ENCODE results near the gene MELK.

The MELK gene

DNA sequence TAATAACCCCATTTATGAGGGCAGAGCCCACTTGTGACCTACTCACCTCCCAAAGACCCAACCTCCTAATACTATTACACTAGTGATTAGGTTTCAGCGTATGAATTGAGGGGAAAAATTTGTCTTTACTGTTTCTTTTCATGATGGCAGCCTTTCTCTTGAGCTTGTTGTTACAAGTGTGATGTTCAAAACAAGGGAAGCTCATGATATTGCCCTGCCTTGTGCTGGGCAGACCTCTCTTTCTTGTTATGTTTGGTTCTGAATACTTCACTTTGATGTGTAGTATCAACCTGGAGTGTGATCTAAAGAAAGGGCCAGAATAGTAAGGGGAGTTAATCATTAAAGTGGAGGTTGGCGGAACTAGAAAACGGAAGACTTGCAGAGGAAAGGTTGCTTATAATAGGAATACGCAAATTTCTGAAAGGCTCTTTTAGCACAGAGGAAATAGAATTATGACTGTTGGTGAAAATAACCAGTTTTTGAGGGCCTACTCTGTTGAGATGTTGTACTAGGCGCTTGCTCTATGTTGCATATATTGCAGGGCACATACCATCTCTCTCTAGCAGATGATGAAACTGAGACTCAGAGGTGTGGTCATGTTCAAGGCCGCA lies 68.2 kb downstream of the MELK start:
- no peak overlapping the region for H3K27ac ChIP-seq (replicated peaks; ENCODE audit: low read length)
- H3K4me1 ChIP-seq (ENCODE audit: control insufficient read depth in 2 of 2, insufficient read depth in 1 of 2, low read depth in 1 of 2, low read length in 2 of 2) = no peaks in the 10 kb centered on the region
- H3K9ac ChIP-seq (ENCODE audit: low read depth, low read length, poor library complexity) = no peak overlapping the region
- H3K4me3 ChIP-seq (ENCODE audit: low read length in 2 of 2) = no peak overlapping the region
- WGBS, 2 donors (ENCODE audit: extremely low coverage in 2 of 2, insufficient read length in 2 of 2, insufficient replicate concordance in 1 of 2) = no CpG with 5 or more reads among the region's 6 CpGs
- no peak overlapping the region for H2AK5ac ChIP-seq (ENCODE audit: low read depth, low read length)
- H3K9me3 ChIP-seq (replicated peaks in 1 of 2; ENCODE audit: control insufficient read depth in 2 of 2, insufficient read depth in 1 of 2, low read depth in 1 of 2, low read length in 2 of 2) = peaks cover 0 to 1% of the 10 kb centered on the region in 2 donors
- H2BK120ac ChIP-seq (ENCODE audit: low read depth, low read length) = no peak overlapping the region
- H2BK5ac ChIP-seq (ENCODE audit: low read length) = no peak overlapping the region
- no peak overlapping the region for H2BK15ac ChIP-seq (ENCODE audit: low read length)
- H3K36me3 ChIP-seq (replicated peaks in 1 of 2; ENCODE audit: control insufficient read depth in 2 of 2, insufficient read depth in 2 of 2, low read length in 2 of 2) = peaks cover 14 to 89% of the 10 kb centered on the region in 2 donors
- H3K23ac ChIP-seq (ENCODE audit: low read depth, low read length, poor library complexity) = no peak overlapping the region
- H3K4ac ChIP-seq (ENCODE audit: low read length) = no peak overlapping the region
- no peak overlapping the region for H3K18ac ChIP-seq (ENCODE audit: low read length)
- H3K4me2 ChIP-seq (ENCODE audit: insufficient read depth, low read length, poor library complexity, severe bottlenecking) = no peak overlapping the region
- H4K91ac ChIP-seq (ENCODE audit: low read depth, low read length, poor library complexity) = no peak overlapping the region
- no peaks in the 10 kb centered on the region for H3K27me3 ChIP-seq (ENCODE audit: control insufficient read depth in 3 of 3, insufficient read depth in 3 of 3, low read depth in 1 of 3, low read length in 3 of 3)
- no peak overlapping the region for H2BK12ac ChIP-seq (ENCODE audit: low read length)
- no peak overlapping the region for H3K14ac ChIP-seq (ENCODE audit: low read length)
- no peak overlapping the region for H4K8ac ChIP-seq (ENCODE audit: low read depth, low read length)
- no peaks in the 10 kb centered on the region for H3K79me1 ChIP-seq (ENCODE audit: low read depth, low read length)
- DNase-seq (ENCODE audit: low spot score) = no peak
- no peak overlapping the region for H2AFZ ChIP-seq (ENCODE audit: low read length)

DNA sequence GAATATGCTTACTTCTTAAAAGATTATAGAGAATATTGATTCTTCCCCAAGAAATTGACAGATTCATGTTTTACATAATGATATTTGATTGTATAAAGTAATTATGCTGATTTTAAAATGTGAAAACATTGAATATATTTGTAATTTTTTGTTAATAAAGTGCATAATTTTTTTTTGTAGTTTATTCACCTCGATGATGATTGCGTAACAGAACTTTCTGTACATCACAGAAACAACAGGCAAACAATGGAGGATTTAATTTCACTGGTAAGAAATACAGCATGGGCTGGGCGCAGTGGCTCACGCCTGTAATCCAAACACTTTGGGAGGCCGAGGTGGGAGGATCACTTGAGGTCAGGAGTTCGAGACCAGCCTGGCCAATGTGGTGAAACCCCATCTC lies 70.1 kb downstream of the MELK start:
- Histone ChIP-seq H2BK12ac (ENCODE audit: low read length) (no peak overlapping the region), H3K9me3 (replicated peaks in 1 of 2; ENCODE audit: control insufficient read depth in 2 of 2, insufficient read depth in 1 of 2, low read depth in 1 of 2, low read length in 2 of 2) (peaks cover 0 to 1% of the 10 kb centered on the region in 2 donors), H3K36me3 (replicated peaks in 1 of 2; ENCODE audit: control insufficient read depth in 2 of 2, insufficient read depth in 2 of 2, low read length in 2 of 2) (peaks cover 13 to 89% of the 10 kb centered on the region in 2 donors)

DNA sequence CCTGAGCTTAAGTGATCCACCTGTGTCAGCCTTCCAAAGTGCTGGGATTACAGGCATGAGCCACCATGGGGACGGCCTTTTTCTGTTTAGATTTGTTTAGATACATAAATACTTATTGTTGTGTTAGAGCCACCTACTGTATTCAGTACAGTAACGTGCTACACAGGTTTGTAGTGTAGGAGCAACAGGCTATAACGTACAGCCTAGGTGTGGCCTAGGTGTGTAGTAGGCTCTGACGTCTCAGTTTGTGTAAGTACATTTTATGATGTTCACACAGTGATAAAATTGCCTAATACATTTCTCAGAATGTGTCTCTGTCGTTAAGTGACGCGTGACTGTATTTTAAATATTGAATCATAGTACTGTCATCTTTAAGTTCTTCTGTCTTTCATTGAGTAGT lies 84.1 kb downstream of the MELK start:
- Histone ChIP-seq H3K4me1 (ENCODE audit: control insufficient read depth in 2 of 2, insufficient read depth in 1 of 2, low read depth in 1 of 2, low read length in 2 of 2) (no peaks in the 10 kb centered on the region), H3K18ac (ENCODE audit: low read length) (no peak overlapping the region), H3K27me3 (ENCODE audit: control insufficient read depth in 3 of 3, insufficient read depth in 3 of 3, low read depth in 1 of 3, low read length in 3 of 3) (no peaks in the 10 kb centered on the region), H4K8ac (ENCODE audit: low read depth, low read length) (no peak overlapping the region), H3K23ac (ENCODE audit: low read depth, low read length, poor library complexity) (no peak overlapping the region), H2BK120ac (ENCODE audit: low read depth, low read length) (no peak overlapping the region), H3K9ac (ENCODE audit: low read depth, low read length, poor library complexity) (no peak overlapping the region), H2AFZ (ENCODE audit: low read length) (no peak overlapping the region), H3K4me3 (ENCODE audit: low read length in 2 of 2) (no peak overlapping the region), H3K14ac (ENCODE audit: low read length) (no peak overlapping the region), H2BK15ac (ENCODE audit: low read length) (no peak overlapping the region), H3K27ac (replicated peaks; ENCODE audit: low read length) (no peak overlapping the region), H2BK5ac (ENCODE audit: low read length) (no peak overlapping the region), H2AK5ac (ENCODE audit: low read depth, low read length) (no peak overlapping the region), H3K79me1 (ENCODE audit: low read depth, low read length) (no peaks in the 10 kb centered on the region), H3K36me3 (replicated peaks in 1 of 2; ENCODE audit: control insufficient read depth in 2 of 2, insufficient read depth in 2 of 2, low read length in 2 of 2) (peaks cover 15 to 94% of the 10 kb centered on the region in 2 donors), H3K9me3 (replicated peaks in 1 of 2; ENCODE audit: control insufficient read depth in 2 of 2, insufficient read depth in 1 of 2, low read depth in 1 of 2, low read length in 2 of 2) (peaks cover 0 to 6% of the 10 kb centered on the region in 2 donors), H3K4me2 (ENCODE audit: insufficient read depth, low read length, poor library complexity, severe bottlenecking) (no peak overlapping the region), H4K91ac (ENCODE audit: low read depth, low read length, poor library complexity) (no peak overlapping the region), H3K4ac (ENCODE audit: low read length) (no peak overlapping the region), H2BK12ac (ENCODE audit: low read length) (no peak overlapping the region)
- WGBS, 2 donors (ENCODE audit: extremely low coverage in 2 of 2, insufficient read length in 2 of 2, insufficient replicate concordance in 1 of 2) = no CpG with 5 or more reads among the region's 7 CpGs
- DNase-seq (ENCODE audit: low spot score) = no peak

More for the DNA sequence above, 70.1 kb downstream of the MELK start:
- WGBS, 2 donors (ENCODE audit: extremely low coverage in 2 of 2, insufficient read length in 2 of 2, insufficient replicate concordance in 1 of 2) = no CpG with 5 or more reads among the region's 6 CpGs
- no peak overlapping the region for H2BK15ac ChIP-seq (ENCODE audit: low read length)
- DNase-seq (ENCODE audit: low spot score) = no peak
- H2BK5ac ChIP-seq (ENCODE audit: low read length) = no peak overlapping the region
- no peaks in the 10 kb centered on the region for H3K79me1 ChIP-seq (ENCODE audit: low read depth, low read length)
- no peak overlapping the region for H3K18ac ChIP-seq (ENCODE audit: low read length)
- no peak overlapping the region for H3K4me3 ChIP-seq (ENCODE audit: low read length in 2 of 2)
- H2AK5ac ChIP-seq (ENCODE audit: low read depth, low read length) = no peak overlapping the region
- H2BK120ac ChIP-seq (ENCODE audit: low read depth, low read length) = no peak overlapping the region
- H3K4ac ChIP-seq (ENCODE audit: low read length) = no peak overlapping the region
- H2AFZ ChIP-seq (ENCODE audit: low read length) = no peak overlapping the region
- H3K4me1 ChIP-seq (ENCODE audit: control insufficient read depth in 2 of 2, insufficient read depth in 1 of 2, low read depth in 1 of 2, low read length in 2 of 2) = no peaks in the 10 kb centered on the region
- H3K27ac ChIP-seq (replicated peaks; ENCODE audit: low read length) = no peak overlapping the region
- no peaks in the 10 kb centered on the region for H3K27me3 ChIP-seq (ENCODE audit: control insufficient read depth in 3 of 3, insufficient read depth in 3 of 3, low read depth in 1 of 3, low read length in 3 of 3)
- no peak overlapping the region for H3K9ac ChIP-seq (ENCODE audit: low read depth, low read length, poor library complexity)
- H4K91ac ChIP-seq (ENCODE audit: low read depth, low read length, poor library complexity) = no peak overlapping the region
- H3K23ac ChIP-seq (ENCODE audit: low read depth, low read length, poor library complexity) = no peak overlapping the region
- H4K8ac ChIP-seq (ENCODE audit: low read depth, low read length) = no peak overlapping the region
- H3K4me2 ChIP-seq (ENCODE audit: insufficient read depth, low read length, poor library complexity, severe bottlenecking) = no peak overlapping the region
- H3K14ac ChIP-seq (ENCODE audit: low read length) = no peak overlapping the region

- no CpG with 5 or more reads among the region's 6 CpGs for WGBS, 2 donors (ENCODE audit: extremely low coverage in 2 of 2, insufficient read length in 2 of 2, insufficient replicate concordance in 1 of 2)
- H2BK15ac ChIP-seq (ENCODE audit: low read length) = no peak overlapping the region
Observed at GRCh38 chr9:36659500-36659899, 86.8 kb downstream of the MELK start.

More at GRCh38 chr9:36659500-36659899, 86.8 kb downstream of the MELK start:
- DNase-seq (ENCODE audit: low spot score) = no peak
- Histone ChIP-seq H3K9ac (ENCODE audit: low read depth, low read length, poor library complexity) (no peak overlapping the region), H3K36me3 (replicated peaks in 1 of 2; ENCODE audit: control insufficient read depth in 2 of 2, insufficient read depth in 2 of 2, low read length in 2 of 2) (peaks cover 10 to 93% of the 10 kb centered on the region in 2 donors), H2AFZ (ENCODE audit: low read length) (no peak overlapping the region), H3K4me1 (ENCODE audit: control insufficient read depth in 2 of 2, insufficient read depth in 1 of 2, low read depth in 1 of 2, low read length in 2 of 2) (no peaks in the 10 kb centered on the region), H3K23ac (ENCODE audit: low read depth, low read length, poor library complexity) (no peak overlapping the region), H3K79me1 (ENCODE audit: low read depth, low read length) (no peaks in the 10 kb centered on the region), H3K27me3 (ENCODE audit: control insufficient read depth in 3 of 3, insufficient read depth in 3 of 3, low read depth in 1 of 3, low read length in 3 of 3) (no peaks in the 10 kb centered on the region), H4K8ac (ENCODE audit: low read depth, low read length) (no peak overlapping the region), H3K27ac (replicated peaks; ENCODE audit: low read length) (no peak overlapping the region), H3K4ac (ENCODE audit: low read length) (no peak overlapping the region), H3K4me2 (ENCODE audit: insufficient read depth, low read length, poor library complexity, severe bottlenecking) (no peak overlapping the region), H4K91ac (ENCODE audit: low read depth, low read length, poor library complexity) (no peak overlapping the region), H3K14ac (ENCODE audit: low read length) (no peak overlapping the region), H2AK5ac (ENCODE audit: low read depth, low read length) (no peak overlapping the region), H2BK5ac (ENCODE audit: low read length) (no peak overlapping the region), H3K18ac (ENCODE audit: low read length) (no peak overlapping the region), H2BK120ac (ENCODE audit: low read depth, low read length) (no peak overlapping the region), H2BK12ac (ENCODE audit: low read length) (no peak overlapping the region), H3K9me3 (replicated peaks in 1 of 2; ENCODE audit: control insufficient read depth in 2 of 2, insufficient read depth in 1 of 2, low read depth in 1 of 2, low read length in 2 of 2) (peaks cover 0 to 6% of the 10 kb centered on the region in 2 donors), H3K4me3 (ENCODE audit: low read length in 2 of 2) (no peak overlapping the region)
